ENCODE measurements around the gene CALM1. TPM values are rescaled to one million over a fixed set of nuclear protein-coding genes. Genes with fewer than 3 reads are reported as not detected.
A peak's percentile ranks its signal among the peaks of the same experiment; 100 is the strongest.

CALM1 gene
- total and polyA plus RNA-seq, 7 donors = 460 to 1,593 (median 659) TPM

GRCh38 chr14:90443161-90444076, 46.6 kb downstream of the CALM1 start:
- Histone ChIP-seq H3K36me3 (ENCODE audit: insufficient read depth in 1 of 2, low read depth in 1 of 2) (no peaks in the 10 kb centered on the region), H3K27me3 (ENCODE audit: insufficient read depth in 3 of 3, low read length in 2 of 3) (no peaks in the 10 kb centered on the region), H3K9me3 (no peaks in the 10 kb centered on the region), H3K27ac (peak overlapping the region; percentile 48), H3K4me3 (no peak overlapping the region), H3K4me1 (peaks cover 15% of the 10 kb centered on the region)
- ATAC-seq (peak; percentile 40 to 60 (median 44)), DNase-seq (no peak)
- intact Hi-C loops (cut with DNase I) = no loop called here
- TF ChIP-seq CTCF (IDR thresholded peaks at IDR 0.05) = no peak
- 66 to 72% (median 66%) methylated on average over 16 of the region's 16 CpGs for WGBS, 3 donors

- 63 to 74% (median 73%) methylated on average over 6 of the region's 6 CpGs for WGBS, 3 donors
- H3K4me1 ChIP-seq = peaks cover 15% of the 10 kb centered on the region
- intact Hi-C loops (cut with DNase I) = no loop called here
- DNase-seq = peak; percentile 28 to 74
- no peaks in the 10 kb centered on the region for H3K9me3 ChIP-seq
- no peak overlapping the region for H3K4me3 ChIP-seq
- H3K36me3 ChIP-seq (ENCODE audit: insufficient read depth in 1 of 2, low read depth in 1 of 2) = no peaks in the 10 kb centered on the region
- no peak for TF ChIP-seq CTCF (IDR thresholded peaks at IDR 0.05)
- H3K27ac ChIP-seq = peak overlapping the region; percentile 48
- peak; percentile 67 to 88 (median 80) for ATAC-seq
- H3K27me3 ChIP-seq (ENCODE audit: insufficient read depth in 3 of 3, low read length in 2 of 3) = no peaks in the 10 kb centered on the region
Measured at GRCh38 chr14:90444077-90444696, 47.4 kb downstream of the CALM1 start.

- H3K9me3 ChIP-seq = no peaks in the 10 kb centered on the region
- intact Hi-C loops (cut with DNase I) = no loop called here
- ATAC-seq = no peak
- H3K27ac ChIP-seq = no peak overlapping the region
- no peak for TF ChIP-seq CTCF (IDR thresholded peaks at IDR 0.05)
- WGBS, 3 donors = 88 to 97% (median 93%) methylated on average over 4 of the region's 4 CpGs
- no peak overlapping the region for H3K4me3 ChIP-seq
- H3K4me1 ChIP-seq = peaks cover 15% of the 10 kb centered on the region
- H3K27me3 ChIP-seq (ENCODE audit: insufficient read depth in 3 of 3, low read length in 2 of 3) = no peaks in the 10 kb centered on the region
- no peak for DNase-seq
- H3K36me3 ChIP-seq (ENCODE audit: insufficient read depth in 1 of 2, low read depth in 1 of 2) = no peaks in the 10 kb centered on the region
Measured at GRCh38 chr14:90445011-90445410, 48.2 kb downstream of the CALM1 start.

GRCh38 chr14:90446405-90446804, 49.6 kb downstream of the CALM1 start:
- Histone ChIP-seq H3K9me3 (no peaks in the 10 kb centered on the region), H3K36me3 (ENCODE audit: insufficient read depth in 1 of 2, low read depth in 1 of 2) (no peaks in the 10 kb centered on the region), H3K4me1 (peaks cover 15% of the 10 kb centered on the region), H3K27me3 (ENCODE audit: insufficient read depth in 3 of 3, low read length in 2 of 3) (no peaks in the 10 kb centered on the region), H3K27ac (no peak overlapping the region), H3K4me3 (no peak overlapping the region)
- DNase-seq = no peak
- no peak for ATAC-seq
- intact Hi-C loops (cut with DNase I) = no loop called here
- TF ChIP-seq CTCF (IDR thresholded peaks at IDR 0.05) = no peak
- WGBS, 3 donors = 84 to 87% (median 85%) methylated on average over 4 of the region's 4 CpGs

Measured in psoas muscle (tissue), 8 donors.